Fibroblast of villous mesenchyme (primary cell): ENCODE measurements around the gene PGLYRP3. TPM values are rescaled to one million over a fixed set of nuclear protein-coding genes. Genes with fewer than 3 reads are reported as not detected.

Source experiments
- DNase-seq: peaks from one replicate; pipeline ENCODE4 v3.0.0-alpha.2; 2010; ENCODE audit warnings: low read depth
- H3K4me3 ChIP-seq: 2 replicates; pipeline ENCODE4 v1.5.1; 2011; ENCODE audit warnings: low read depth, mild to moderate bottlenecking, low read length
- CTCF ChIP-seq: IDR thresholded peaks from 2 replicates; pipeline ENCODE4 v1.5.1; 2012; ENCODE audit warnings: low read depth, mild to moderate bottlenecking, low read length; ENCODE audit not compliant: insufficient read depth
- small RNA-seq: library from RNA; depleted of rRNA; stranded (forward); fragments of <200 nt; gene quantifications from one replicate; pipeline ENCODE3, GENCODE V24; 2012
- total RNA-seq: library from RNA; depleted of rRNA; stranded (reverse); fragments of >200 nt; gene quantifications from 2 replicates; pipeline ENCODE4 v1.2.3, GENCODE V29; 2012

The PGLYRP3 gene
- total RNA-seq, 1 donor, result not detected

- TF ChIP-seq CTCF, result no peak
- DNase-seq, result no peak
- no peak overlapping the region for H3K4me3 ChIP-seq
These were observed 61.2 kb downstream of the PGLYRP3 start for GRCh38 chr1:153251562-153251961.

GRCh38 chr1:153251087-153251486 is 61.7 kb downstream of the PGLYRP3 start:
- no peak for DNase-seq
- TF ChIP-seq CTCF, result no peak
- H3K4me3 ChIP-seq, result no peak overlapping the region

- no peak for TF ChIP-seq CTCF
- no peak overlapping the region for H3K4me3 ChIP-seq
- DNase-seq, result no peak
These were observed 62.6 kb downstream of the PGLYRP3 start for GRCh38 chr1:153250166-153250565.

GRCh38 chr1:153248176-153248879 is 64.4 kb downstream of the PGLYRP3 start:
- no peak overlapping the region for H3K4me3 ChIP-seq
- TF ChIP-seq CTCF, result no peak
- DNase-seq, result no peak

Small RNA genes lying within 50 kb of the gene (small RNA-seq; reads per million reads assigned to genes)
- not detected for gene RNU6-160P

Other genes starting within 250 kb of the PGLYRP3 start
- gene SPRR2B, start 241.3 kb downstream of the PGLYRP3 start, total RNA-seq, result not detected in 2 replicates
- gene SPRR2E, start 218.4 kb downstream of the PGLYRP3 start, total RNA-seq, result not detected in 2 replicates
- not detected in 2 replicates for gene SPRR2F, start 199.4 kb downstream of the PGLYRP3 start, total RNA-seq
- gene SPRR2G, start 162.1 kb downstream of the PGLYRP3 start, total RNA-seq, result not detected in 2 replicates
- not detected in 2 replicates for gene LELP1, start 109.5 kb downstream of the PGLYRP3 start, total RNA-seq
- under 0.01 TPM in 1 of 2 replicates, not detected in the other for gene PRR9, start 95.4 kb downstream of the PGLYRP3 start, total RNA-seq
- gene LORICRIN, start 53.3 kb downstream of the PGLYRP3 start, total RNA-seq, result not detected in 2 replicates
- gene PGLYRP4, start 35.9 kb upstream of the PGLYRP3 start, total RNA-seq, result not detected in 2 replicates
- gene S100A9, start 44.9 kb upstream of the PGLYRP3 start, total RNA-seq, result not detected in 2 replicates
- not detected in 2 replicates for gene S100A12, start 62.7 kb upstream of the PGLYRP3 start, total RNA-seq
- not detected in 2 replicates for gene S100A8, start 78.1 kb upstream of the PGLYRP3 start, total RNA-seq
- gene S100A7A, start 103.6 kb upstream of the PGLYRP3 start, total RNA-seq, result not detected in 2 replicates
- not detected in 2 replicates for gene S100A7, start 147.7 kb upstream of the PGLYRP3 start, total RNA-seq
- gene S100A6, start 223.0 kb upstream of the PGLYRP3 start, total RNA-seq, result 1,018 and 1,040 TPM in 2 replicates
- gene S100A5, start 228.0 kb upstream of the PGLYRP3 start, total RNA-seq, result 0.32 TPM in 1 of 2 replicates, not detected in the other
- gene S100A4, start 232.9 kb upstream of the PGLYRP3 start, total RNA-seq, result 165 and 507 TPM in 2 replicates
- gene S100A3, start 236.3 kb upstream of the PGLYRP3 start, total RNA-seq, result 18.0 and 20.3 TPM in 2 replicates